ENCODE data around the gene PPP4R1. TPM values are rescaled to one million over a fixed set of nuclear protein-coding genes. Genes with fewer than 3 reads are reported as not detected.

Gene PPP4R1
- total RNA-seq, 2 donors from 2014 or later, result 54.1 to 65.5 TPM

DNA sequence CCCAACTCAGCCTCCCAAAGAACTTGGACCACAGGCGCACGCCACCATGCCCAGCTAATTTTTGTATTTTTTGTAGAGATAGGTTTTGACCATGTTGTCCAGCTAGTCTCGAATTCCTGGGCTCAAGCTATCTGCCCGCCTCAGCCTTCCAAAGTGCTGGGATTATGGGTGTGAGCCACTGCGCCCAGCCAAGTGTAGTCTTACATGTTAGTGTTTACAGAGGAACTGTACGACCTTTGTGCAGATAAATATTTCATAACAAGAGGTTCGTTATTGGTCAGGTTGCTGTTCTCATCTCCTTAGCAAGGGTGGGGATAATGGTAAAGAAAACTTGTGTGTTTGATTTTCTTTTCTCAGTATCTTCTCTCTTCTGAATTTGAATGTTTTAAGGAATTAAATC is 92.6 kb downstream of the PPP4R1 start:
- no peak for ATAC-seq
- H3K4me1 Mint-ChIP-seq, result no peaks in the 10 kb centered on the region
- H3K27ac Mint-ChIP-seq, result peak overlapping the region; percentile 16
- no peak overlapping the region for H3K4me3 Mint-ChIP-seq
- no peak for DNase-seq
- no peaks in the 10 kb centered on the region for H3K27me3 Mint-ChIP-seq
- no peaks in the 10 kb centered on the region for H3K9me3 ChIP-seq (ENCODE audit: control insufficient read depth, low read length, poor library complexity, severe bottlenecking)
- H3K36me3 Mint-ChIP-seq (ENCODE audit: low read depth), result peaks cover 2% of the 10 kb centered on the region

DNA sequence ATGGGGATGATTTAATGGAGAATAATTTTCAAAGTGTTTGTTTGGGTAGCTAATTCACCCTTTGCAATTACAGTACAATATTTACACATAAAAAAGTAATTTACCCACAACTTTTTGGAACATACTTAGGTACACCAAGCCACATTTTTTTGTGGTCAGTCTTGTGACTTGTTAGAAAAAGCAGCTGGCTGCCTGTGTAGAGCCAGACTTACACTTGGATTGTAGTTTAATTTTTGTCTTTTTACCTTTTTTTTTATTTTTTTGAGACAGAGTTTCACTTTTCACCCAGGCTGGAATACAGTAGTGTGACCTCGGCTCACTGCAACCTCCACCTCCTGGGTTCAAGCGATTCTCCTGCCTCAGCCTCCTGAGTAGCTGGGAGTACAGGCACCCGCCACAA is 93.7 kb downstream of the PPP4R1 start:
- Mint-ChIP-seq H3K36me3 (ENCODE audit: low read depth) (peaks cover 2% of the 10 kb centered on the region), H3K27me3 (no peaks in the 10 kb centered on the region), H3K4me3 (no peak overlapping the region), H3K4me1 (no peaks in the 10 kb centered on the region), H3K27ac (no peak overlapping the region)
- DNase-seq, result no peak
- H3K9me3 ChIP-seq (ENCODE audit: control insufficient read depth, low read length, poor library complexity, severe bottlenecking), result no peaks in the 10 kb centered on the region
- no peak for ATAC-seq

DNA sequence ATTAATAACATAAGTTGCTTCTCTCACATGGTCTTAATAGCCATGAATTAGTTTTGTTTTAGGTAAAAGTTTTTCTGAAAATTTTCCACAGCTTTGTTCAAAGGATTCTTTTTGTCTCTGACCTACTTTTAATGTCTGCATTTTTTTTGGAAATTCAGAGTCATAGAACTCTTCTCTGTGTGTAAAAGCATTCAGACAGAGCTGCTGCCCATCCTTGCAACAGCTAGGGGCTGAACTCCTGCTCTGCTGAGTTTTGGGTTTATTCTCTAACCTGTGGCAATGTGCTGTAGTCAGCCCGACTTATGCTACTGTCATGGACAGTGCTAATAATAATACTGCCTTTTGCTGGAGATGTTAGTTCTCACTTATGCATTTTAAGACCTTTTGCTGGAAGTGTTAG is 95.0 kb downstream of the PPP4R1 start:
- peaks cover 3% of the 10 kb centered on the region for H3K4me1 Mint-ChIP-seq
- H3K9me3 ChIP-seq (ENCODE audit: control insufficient read depth, low read length, poor library complexity, severe bottlenecking), result no peaks in the 10 kb centered on the region
- H3K27ac Mint-ChIP-seq, result peak overlapping the region; percentile 27
- no peak overlapping the region for H3K4me3 Mint-ChIP-seq
- ATAC-seq (no peak), DNase-seq (no peak)
- no peaks in the 10 kb centered on the region for H3K27me3 Mint-ChIP-seq
- peaks cover 2% of the 10 kb centered on the region for H3K36me3 Mint-ChIP-seq (ENCODE audit: low read depth)

DNA sequence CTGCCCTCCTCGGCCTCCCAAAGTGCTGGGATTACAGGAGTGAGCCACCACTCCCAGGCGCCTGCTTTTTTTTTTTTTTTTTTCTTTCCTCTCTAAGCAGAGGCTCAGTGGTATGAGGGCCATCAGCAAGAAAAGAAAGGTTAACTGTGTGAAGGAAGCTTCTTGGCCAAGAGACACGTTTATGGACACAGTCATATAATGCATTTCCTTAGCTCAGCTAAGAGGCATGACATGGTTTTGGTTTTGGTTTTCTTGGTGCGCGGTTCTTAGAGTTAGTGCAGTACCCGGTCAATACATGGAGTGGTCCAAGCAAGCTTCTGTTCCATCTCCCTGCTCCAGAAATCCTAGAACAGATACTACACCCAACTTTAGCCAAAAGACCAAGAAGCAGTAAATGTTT is 96.5 kb downstream of the PPP4R1 start:
- Mint-ChIP-seq H3K4me3 (no peak overlapping the region), H3K36me3 (ENCODE audit: low read depth) (peaks cover 2% of the 10 kb centered on the region), H3K27ac (no peak overlapping the region), H3K27me3 (no peaks in the 10 kb centered on the region), H3K4me1 (peaks cover 4% of the 10 kb centered on the region)
- DNase-seq (no peak), ATAC-seq (no peak)
- H3K9me3 ChIP-seq (ENCODE audit: control insufficient read depth, low read length, poor library complexity, severe bottlenecking), result no peaks in the 10 kb centered on the region

DNA sequence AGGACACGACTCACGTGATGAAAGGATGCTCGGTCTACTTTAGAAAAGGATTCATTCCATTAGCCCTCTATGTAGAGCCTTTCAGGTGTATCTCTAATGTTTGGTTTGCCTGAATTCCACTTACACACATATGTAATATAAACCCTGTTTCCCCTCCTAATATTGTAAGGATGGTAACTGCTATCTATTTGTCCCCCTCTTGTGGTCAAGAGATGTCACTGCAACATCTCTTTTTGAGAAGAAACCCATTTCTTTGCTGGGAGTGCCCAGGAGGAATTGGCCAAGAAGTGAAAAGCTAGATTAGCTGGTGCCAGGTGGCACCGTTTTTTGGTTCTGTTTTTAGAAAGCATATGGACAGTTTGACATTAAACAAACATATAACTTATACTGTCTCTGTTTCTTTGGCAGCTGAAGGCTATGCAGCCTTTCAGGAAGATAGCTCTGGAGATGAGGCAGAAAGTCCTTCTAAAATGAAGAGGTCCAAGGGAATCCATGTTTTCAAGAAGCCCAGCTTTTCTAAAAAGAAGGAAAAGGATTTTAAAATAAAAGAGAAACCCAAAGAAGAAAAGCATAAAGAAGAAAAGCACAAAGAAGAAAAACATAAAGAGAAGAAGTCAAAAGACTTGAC is 97.8 kb downstream of the PPP4R1 start:
- H3K36me3 Mint-ChIP-seq (ENCODE audit: low read depth), result peaks cover 2% of the 10 kb centered on the region
- H3K27me3 Mint-ChIP-seq, result no peaks in the 10 kb centered on the region
- H3K4me3 Mint-ChIP-seq, result no peak overlapping the region
- peak; percentile 70 for ATAC-seq
- H3K9me3 ChIP-seq (ENCODE audit: control insufficient read depth, low read length, poor library complexity, severe bottlenecking), result no peaks in the 10 kb centered on the region
- no peak for DNase-seq
- peaks cover 8% of the 10 kb centered on the region for H3K4me1 Mint-ChIP-seq
- H3K27ac Mint-ChIP-seq, result peak overlapping the region; percentile 4

DNA sequence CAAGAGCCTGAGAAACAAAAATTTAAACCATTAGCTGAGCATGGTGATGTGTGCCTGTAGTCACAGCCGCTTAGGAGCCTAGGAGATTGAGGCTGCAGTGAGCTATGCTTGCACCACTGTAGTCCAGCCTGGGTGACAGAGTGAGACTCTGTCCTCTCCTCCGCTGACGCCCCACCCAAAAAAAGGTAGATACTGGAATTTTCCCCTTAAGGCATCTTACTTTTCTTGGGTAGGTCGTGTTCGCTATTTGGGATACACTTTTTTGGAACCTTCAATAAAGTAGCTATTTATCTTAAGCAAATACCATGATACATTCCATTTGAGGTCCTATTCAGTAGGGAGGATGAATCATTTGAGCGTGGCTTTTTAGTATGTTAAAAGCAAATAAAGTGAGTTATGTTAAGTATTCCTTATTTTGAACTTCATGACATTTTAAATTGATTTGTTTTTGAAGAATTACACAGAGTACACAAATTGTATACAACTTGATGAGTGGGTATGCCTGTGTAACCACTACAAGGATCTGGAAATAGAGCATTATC is 100.3 kb downstream of the PPP4R1 start:
- Mint-ChIP-seq H3K27me3 (no peaks in the 10 kb centered on the region), H3K36me3 (ENCODE audit: low read depth) (peaks cover 2% of the 10 kb centered on the region), H3K4me1 (peaks cover 13% of the 10 kb centered on the region), H3K4me3 (no peak overlapping the region), H3K27ac (no peak overlapping the region)
- H3K9me3 ChIP-seq (ENCODE audit: control insufficient read depth, low read length, poor library complexity, severe bottlenecking), result no peaks in the 10 kb centered on the region
- ATAC-seq, result no peak
- DNase-seq, result no peak

DNA sequence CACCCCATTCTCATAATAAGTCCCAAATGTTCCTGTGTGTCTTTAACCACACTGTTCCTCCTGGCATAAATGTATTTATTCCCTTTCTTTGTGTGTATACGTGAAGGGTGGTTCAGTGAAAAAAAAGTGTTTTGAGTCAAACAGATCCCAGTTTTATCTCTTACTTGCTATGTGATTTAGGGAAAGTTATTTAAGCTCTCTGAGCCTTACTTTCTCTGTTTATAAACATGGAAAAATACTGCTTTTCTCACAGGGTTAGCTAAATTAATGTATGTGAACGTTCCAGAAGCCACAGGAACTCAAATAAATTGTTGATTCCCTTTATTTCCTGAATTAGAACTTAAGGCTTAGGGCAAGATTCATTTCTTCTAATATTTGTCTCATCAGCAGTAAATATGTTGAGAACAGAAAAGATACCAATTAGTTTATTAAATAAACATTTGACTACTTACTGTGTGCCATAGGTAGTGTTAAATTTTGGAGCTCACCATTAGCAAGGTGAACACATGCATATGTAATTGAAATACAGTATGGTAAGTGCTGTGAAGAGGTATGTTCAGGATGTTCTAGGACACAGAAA is 105.8 kb downstream of the PPP4R1 start:
- ATAC-seq (no peak), DNase-seq (no peak)
- Mint-ChIP-seq H3K27ac (peak overlapping the region; percentile 11), H3K4me1 (peaks cover 35% of the 10 kb centered on the region), H3K27me3 (no peaks in the 10 kb centered on the region), H3K4me3 (no peak overlapping the region), H3K36me3 (ENCODE audit: low read depth) (no peaks in the 10 kb centered on the region)
- peaks cover 1% of the 10 kb centered on the region for H3K9me3 ChIP-seq (ENCODE audit: control insufficient read depth, low read length, poor library complexity, severe bottlenecking)

DNA sequence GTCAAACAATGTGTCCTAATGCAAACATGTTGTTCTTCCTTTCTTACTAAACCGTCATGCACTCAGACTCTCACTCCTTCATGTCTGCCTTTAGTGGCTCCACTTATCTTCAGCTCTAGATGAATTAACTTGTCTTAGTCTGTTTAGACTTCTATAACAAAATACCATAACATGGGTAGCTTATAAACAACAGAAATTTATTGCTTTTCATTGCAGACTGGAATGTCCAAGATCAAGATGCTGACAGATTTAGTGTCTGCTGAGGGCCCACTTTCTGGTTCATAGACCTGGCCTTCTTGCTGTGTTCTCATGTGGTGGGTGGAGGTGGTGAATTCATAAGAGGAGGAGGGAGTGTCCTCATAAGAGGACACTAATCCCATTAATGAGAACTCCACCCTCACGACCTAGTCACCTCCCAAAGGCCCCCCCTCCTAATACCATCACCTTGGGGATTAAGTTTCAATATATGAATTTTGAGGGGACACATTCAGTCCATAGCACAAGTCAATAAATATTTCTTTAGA is 106.7 kb downstream of the PPP4R1 start:
- Mint-ChIP-seq H3K4me1 (peaks cover 32% of the 10 kb centered on the region), H3K27ac (peak overlapping the region; percentile 74), H3K36me3 (ENCODE audit: low read depth) (no peaks in the 10 kb centered on the region), H3K4me3 (no peak overlapping the region), H3K27me3 (no peaks in the 10 kb centered on the region)
- peaks cover 5% of the 10 kb centered on the region for H3K9me3 ChIP-seq (ENCODE audit: control insufficient read depth, low read length, poor library complexity, severe bottlenecking)
- no peak for ATAC-seq
- DNase-seq, result no peak

DNA sequence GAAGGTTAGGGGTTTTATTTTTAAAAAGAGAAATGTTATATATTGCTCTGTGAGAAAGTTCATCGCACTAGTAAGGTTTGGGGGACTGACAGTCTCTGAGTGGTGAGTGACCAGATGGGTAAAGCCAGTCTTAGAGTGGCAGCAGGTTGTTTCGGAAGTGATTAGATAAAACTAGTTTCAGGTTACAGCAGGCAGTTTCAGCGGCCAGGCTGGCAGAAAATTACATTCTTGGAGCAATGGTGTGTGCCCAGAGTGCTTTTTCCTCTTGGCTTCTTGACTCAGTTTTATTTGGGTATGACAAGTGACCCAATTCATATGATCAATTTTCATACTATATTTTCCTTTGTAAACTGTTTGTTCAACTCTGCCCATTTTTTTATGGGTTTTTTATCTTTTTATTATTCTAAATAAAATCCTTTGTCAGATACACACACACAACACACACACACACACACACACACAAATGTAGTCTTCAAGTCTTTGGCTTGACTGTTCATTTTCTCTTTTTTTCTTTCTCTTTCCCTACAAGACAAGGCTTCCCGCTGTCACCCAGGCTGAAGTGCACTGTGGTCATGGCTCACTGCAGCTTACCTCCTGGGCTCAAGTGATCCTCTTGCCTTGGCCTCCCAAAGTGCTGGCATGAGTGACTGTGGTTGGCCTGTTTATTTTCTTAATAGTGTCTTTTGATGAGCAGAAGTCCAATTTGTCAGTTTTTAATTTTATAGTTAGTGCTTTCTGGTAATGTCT is 108.1 kb downstream of the PPP4R1 start:
- H3K27me3 Mint-ChIP-seq, result no peaks in the 10 kb centered on the region
- H3K9me3 ChIP-seq (ENCODE audit: control insufficient read depth, low read length, poor library complexity, severe bottlenecking), result peaks cover 5% of the 10 kb centered on the region
- H3K4me3 Mint-ChIP-seq, result no peak overlapping the region
- H3K36me3 Mint-ChIP-seq (ENCODE audit: low read depth), result peaks cover under 1% of the 10 kb centered on the region
- peak overlapping the region; percentile 74 for H3K27ac Mint-ChIP-seq
- H3K4me1 Mint-ChIP-seq, result peaks cover 29% of the 10 kb centered on the region
- ATAC-seq (no peak), DNase-seq (no peak)

Other genes starting within 250 kb of the PPP4R1 start
- 10 to 100 TPM; 24.1 to 25.3 TPM for gene RALBP1, start 139.0 kb downstream of the PPP4R1 start, total RNA-seq
- gene RAB31, start 93.7 kb upstream of the PPP4R1 start, total RNA-seq, result 10 to 100 TPM in 1 of 2 donors, 1 to 10 TPM in 1; 2.9 to 15.6 TPM